ENCODE data around the gene FAM222A.

The FAM222A gene

DNA sequence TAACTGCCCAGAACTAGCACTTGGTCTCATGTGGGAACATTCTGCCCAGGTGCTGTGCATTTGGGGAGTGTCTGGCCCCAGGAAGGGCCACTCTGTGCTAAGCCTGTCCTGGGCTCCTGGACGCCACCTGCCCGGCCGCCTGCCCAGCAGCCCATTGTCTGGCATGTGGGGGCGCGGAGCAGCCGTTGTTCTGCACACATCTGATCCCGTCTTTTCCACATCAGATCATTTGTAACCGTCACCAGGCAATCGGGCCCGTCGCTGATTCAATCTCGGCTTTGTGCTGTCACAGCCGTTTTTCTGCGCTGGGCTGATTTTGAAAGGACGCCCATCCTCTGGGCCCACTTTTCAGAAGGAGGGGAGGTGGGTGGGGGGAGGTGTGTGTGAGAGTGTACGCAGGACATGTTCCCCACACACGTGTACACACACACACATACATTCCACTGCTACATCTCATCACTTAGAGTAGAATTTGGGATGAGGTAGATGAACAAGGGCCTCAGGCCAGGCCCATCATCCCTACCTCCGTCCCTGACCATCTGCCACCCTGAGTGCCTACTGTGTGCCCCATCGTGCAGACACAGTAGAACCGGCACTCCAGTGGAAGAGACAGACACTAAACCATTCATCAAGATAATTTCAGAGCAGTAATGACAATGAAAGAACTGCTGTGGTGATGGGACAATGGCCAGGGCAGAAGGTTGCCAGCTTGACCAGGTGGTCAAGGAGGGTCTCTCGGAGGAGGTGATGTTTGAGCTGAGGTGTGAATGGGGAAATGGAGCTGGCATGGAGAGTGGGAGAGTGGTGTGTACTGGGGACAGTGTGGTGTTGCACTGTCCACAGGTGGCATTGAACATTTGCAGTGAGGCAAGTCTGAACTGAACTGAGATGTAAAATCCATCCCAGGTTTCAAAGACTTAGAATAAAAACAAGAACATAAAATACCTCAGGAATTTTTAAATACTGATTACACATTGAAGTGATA lies 19.0 kb downstream of the FAM222A start:
- Histone ChIP-seq H3K4ac (ENCODE audit: low read length) (no peak overlapping the region), H3K27me3 (ENCODE audit: control insufficient read depth in 3 of 3, insufficient read depth in 3 of 3, low read depth in 1 of 3, low read length in 3 of 3) (peaks cover 0 to 24% (median 0%) of the 10 kb centered on the region in 3 experiments), H3K9ac (ENCODE audit: low read depth, low read length, poor library complexity) (peak overlapping the region; percentile 5), H2BK5ac (ENCODE audit: low read length) (no peak overlapping the region), H3K23ac (ENCODE audit: low read depth, low read length, poor library complexity) (no peak overlapping the region), H2BK15ac (ENCODE audit: low read length) (no peak overlapping the region), H4K91ac (ENCODE audit: low read depth, low read length, poor library complexity) (no peak overlapping the region), H3K4me3 (ENCODE audit: low read length in 2 of 2) (peak overlapping the region in 1 of 2 donors; percentile 8), H3K9me3 (replicated peaks in 1 of 2; ENCODE audit: control insufficient read depth in 2 of 2, insufficient read depth in 1 of 2, low read depth in 1 of 2, low read length in 2 of 2) (no peaks in the 10 kb centered on the region), H3K36me3 (replicated peaks in 1 of 2; ENCODE audit: control insufficient read depth in 2 of 2, insufficient read depth in 2 of 2, low read length in 2 of 2) (no peaks in the 10 kb centered on the region), H3K14ac (ENCODE audit: low read length) (peak overlapping the region; percentile 27), H2BK120ac (ENCODE audit: low read depth, low read length) (no peak overlapping the region), H3K27ac (replicated peaks; ENCODE audit: low read length) (peak overlapping the region; percentile 51), H2AK5ac (ENCODE audit: low read depth, low read length) (peak overlapping the region; percentile 27), H2AFZ (ENCODE audit: low read length) (no peak overlapping the region), H2BK12ac (ENCODE audit: low read length) (peak overlapping the region; percentile 92), H3K4me1 (ENCODE audit: control insufficient read depth in 2 of 2, insufficient read depth in 1 of 2, low read depth in 1 of 2, low read length in 2 of 2) (peaks cover 18 to 41% of the 10 kb centered on the region in 2 donors), H3K4me2 (ENCODE audit: insufficient read depth, low read length, poor library complexity, severe bottlenecking) (no peak overlapping the region), H3K79me1 (ENCODE audit: low read depth, low read length) (peaks cover 5% of the 10 kb centered on the region), H3K18ac (ENCODE audit: low read length) (peak overlapping the region; percentile 55), H4K8ac (ENCODE audit: low read depth, low read length) (no peak overlapping the region)
- DNase-seq (ENCODE audit: low spot score), result no peak
- WGBS, 2 donors (ENCODE audit: extremely low coverage in 2 of 2, insufficient read length in 2 of 2, insufficient replicate concordance in 1 of 2), result no CpG with 5 or more reads among the region's 21 CpGs

DNA sequence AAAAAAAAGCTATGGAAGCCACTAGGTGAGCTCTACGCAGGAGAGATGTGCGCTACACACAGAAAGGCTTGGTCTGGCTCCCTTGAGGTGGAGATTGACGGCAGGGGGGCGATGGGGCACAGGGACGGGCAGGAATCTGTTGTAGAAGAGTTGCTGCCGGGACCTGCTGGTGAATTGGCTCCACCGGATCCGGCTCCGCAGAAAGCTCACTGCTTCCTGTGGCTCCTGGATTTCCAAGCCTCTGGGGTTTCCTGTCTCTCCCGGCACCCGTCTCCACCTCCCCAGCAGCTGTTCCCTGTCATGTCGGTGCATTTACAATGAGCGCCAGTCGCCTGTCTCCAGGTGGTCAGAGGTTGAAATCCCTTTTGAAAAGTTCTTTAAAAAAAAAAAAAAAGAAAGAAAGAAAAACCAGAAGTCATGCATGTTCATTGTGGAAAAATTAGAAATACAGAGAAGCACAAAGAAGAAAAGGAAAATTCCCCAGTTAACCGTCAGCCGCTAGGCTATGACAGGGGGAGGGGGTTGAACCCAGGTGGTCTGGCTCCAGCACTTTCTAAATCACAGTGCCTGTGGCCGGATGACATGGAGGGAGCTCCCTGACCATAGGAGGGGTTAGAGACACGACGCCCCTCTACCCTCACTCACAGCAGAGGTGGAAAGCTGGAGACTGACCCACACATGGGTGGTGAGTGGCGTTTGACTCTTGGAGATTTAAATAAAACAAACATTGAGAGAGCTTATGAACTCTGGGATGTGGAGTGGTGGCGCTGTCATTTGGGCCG lies 20.8 kb downstream of the FAM222A start:
- Histone ChIP-seq H3K9me3 (replicated peaks in 1 of 2; ENCODE audit: control insufficient read depth in 2 of 2, insufficient read depth in 1 of 2, low read depth in 1 of 2, low read length in 2 of 2) (no peaks in the 10 kb centered on the region), H2AFZ (ENCODE audit: low read length) (peak overlapping the region; percentile 54), H3K9ac (ENCODE audit: low read depth, low read length, poor library complexity) (no peak overlapping the region), H2BK120ac (ENCODE audit: low read depth, low read length) (no peak overlapping the region), H3K27ac (replicated peaks; ENCODE audit: low read length) (no peak overlapping the region), H3K36me3 (replicated peaks in 1 of 2; ENCODE audit: control insufficient read depth in 2 of 2, insufficient read depth in 2 of 2, low read length in 2 of 2) (no peaks in the 10 kb centered on the region), H3K4me3 (ENCODE audit: low read length in 2 of 2) (no peak overlapping the region), H3K27me3 (ENCODE audit: control insufficient read depth in 3 of 3, insufficient read depth in 3 of 3, low read depth in 1 of 3, low read length in 3 of 3) (peaks cover 0 to 24% (median 0%) of the 10 kb centered on the region in 3 experiments), H2BK12ac (ENCODE audit: low read length) (no peak overlapping the region), H3K4me1 (ENCODE audit: control insufficient read depth in 2 of 2, insufficient read depth in 1 of 2, low read depth in 1 of 2, low read length in 2 of 2) (peaks cover 16 to 41% of the 10 kb centered on the region in 2 donors), H3K18ac (ENCODE audit: low read length) (peak overlapping the region; percentile 79), H3K23ac (ENCODE audit: low read depth, low read length, poor library complexity) (no peak overlapping the region), H2BK5ac (ENCODE audit: low read length) (peak overlapping the region; percentile 33), H3K4ac (ENCODE audit: low read length) (no peak overlapping the region), H2AK5ac (ENCODE audit: low read depth, low read length) (no peak overlapping the region), H4K8ac (ENCODE audit: low read depth, low read length) (no peak overlapping the region), H3K79me1 (ENCODE audit: low read depth, low read length) (peaks cover 7% of the 10 kb centered on the region), H3K14ac (ENCODE audit: low read length) (no peak overlapping the region), H4K91ac (ENCODE audit: low read depth, low read length, poor library complexity) (no peak overlapping the region), H3K4me2 (ENCODE audit: insufficient read depth, low read length, poor library complexity, severe bottlenecking) (peak overlapping the region; percentile 32), H2BK15ac (ENCODE audit: low read length) (peak overlapping the region; percentile 8)
- whole genome bisulfite sequencing, 2 donors (ENCODE audit: extremely low coverage in 2 of 2, insufficient read length in 2 of 2, insufficient replicate concordance in 1 of 2), result no CpG with 5 or more reads among the region's 22 CpGs
- no peak for DNase-seq (ENCODE audit: low spot score)

DNA sequence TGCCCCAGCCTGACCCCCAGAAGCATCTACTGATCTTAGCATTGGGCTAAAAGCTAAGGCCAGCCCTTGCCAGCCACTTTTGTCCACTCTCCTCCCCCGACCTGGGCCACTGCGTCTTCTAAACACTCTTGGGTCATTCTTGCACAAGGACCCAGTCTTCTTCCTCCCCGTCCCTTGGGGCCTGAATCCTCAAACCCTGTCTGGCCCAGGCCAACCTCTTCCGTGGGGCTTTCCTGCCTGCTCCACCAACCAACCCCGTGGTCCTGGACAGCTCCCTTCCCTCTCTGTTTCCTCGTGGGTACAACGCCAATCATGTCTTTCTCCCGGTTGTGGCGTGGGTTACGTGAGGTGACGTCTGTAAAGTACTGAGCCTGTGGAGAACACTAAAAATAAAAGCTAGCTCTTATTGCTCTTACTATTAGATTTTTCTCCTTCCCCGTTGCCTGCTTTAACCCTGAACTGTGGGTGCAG lies 21.5 kb downstream of the FAM222A start:
- WGBS, 2 donors (ENCODE audit: extremely low coverage in 2 of 2, insufficient read length in 2 of 2, insufficient replicate concordance in 1 of 2), result no CpG with 5 or more reads among the region's 12 CpGs
- Histone ChIP-seq H3K4me1 (ENCODE audit: control insufficient read depth in 2 of 2, insufficient read depth in 1 of 2, low read depth in 1 of 2, low read length in 2 of 2) (peaks cover 16 to 46% of the 10 kb centered on the region in 2 donors), H3K23ac (ENCODE audit: low read depth, low read length, poor library complexity) (no peak overlapping the region)

More for the DNA sequence above, 21.5 kb downstream of the FAM222A start:
- Histone ChIP-seq H2AFZ (ENCODE audit: low read length) (no peak overlapping the region), H3K36me3 (replicated peaks in 1 of 2; ENCODE audit: control insufficient read depth in 2 of 2, insufficient read depth in 2 of 2, low read length in 2 of 2) (no peaks in the 10 kb centered on the region), H2BK5ac (ENCODE audit: low read length) (peak overlapping the region; percentile 33), H3K14ac (ENCODE audit: low read length) (no peak overlapping the region), H3K4ac (ENCODE audit: low read length) (no peak overlapping the region), H3K4me3 (ENCODE audit: low read length in 2 of 2) (no peak overlapping the region), H3K9ac (ENCODE audit: low read depth, low read length, poor library complexity) (no peak overlapping the region), H4K8ac (ENCODE audit: low read depth, low read length) (no peak overlapping the region), H2AK5ac (ENCODE audit: low read depth, low read length) (no peak overlapping the region), H2BK120ac (ENCODE audit: low read depth, low read length) (no peak overlapping the region), H2BK12ac (ENCODE audit: low read length) (no peak overlapping the region), H3K9me3 (replicated peaks in 1 of 2; ENCODE audit: control insufficient read depth in 2 of 2, insufficient read depth in 1 of 2, low read depth in 1 of 2, low read length in 2 of 2) (no peaks in the 10 kb centered on the region), H3K27ac (replicated peaks; ENCODE audit: low read length) (no peak overlapping the region), H3K79me1 (ENCODE audit: low read depth, low read length) (peaks cover 7% of the 10 kb centered on the region), H3K18ac (ENCODE audit: low read length) (no peak overlapping the region), H3K4me2 (ENCODE audit: insufficient read depth, low read length, poor library complexity, severe bottlenecking) (no peak overlapping the region), H2BK15ac (ENCODE audit: low read length) (peak overlapping the region; percentile 8), H3K27me3 (ENCODE audit: control insufficient read depth in 3 of 3, insufficient read depth in 3 of 3, low read depth in 1 of 3, low read length in 3 of 3) (peaks cover 0 to 24% (median 0%) of the 10 kb centered on the region in 3 experiments), H4K91ac (ENCODE audit: low read depth, low read length, poor library complexity) (no peak overlapping the region)
- no peak for DNase-seq (ENCODE audit: low spot score)
